ENCODE data around the gene TALDO1. TPM values are rescaled to one million over a fixed set of nuclear protein-coding genes. Genes with fewer than 3 reads are reported as not detected.

TALDO1 gene
- total and polyA plus RNA-seq, 2 donors (not counting 3 experiments of a cell fraction or from before 2014, with no cell fraction given): 211 to 294 TPM

- H2AFZ ChIP-seq (ENCODE audit: low read depth, low read length): no peak overlapping the region
- no peak overlapping the region for H3K4me2 ChIP-seq (ENCODE audit: insufficient read depth, low read length)
- H3K27ac ChIP-seq (ENCODE audit: insufficient read depth, low read depth, low read length): no peak overlapping the region
- no peaks in the 10 kb centered on the region for H4K20me1 ChIP-seq (replicated peaks; ENCODE audit: control insufficient read depth, extremely low read depth, insufficient read depth, low read length)
- TF ChIP-seq MYC (IDR thresholded peaks at IDR 0.05; ENCODE audit: low read depth, low read length) (no peak), CTCF (IDR thresholded peaks at IDR 0.05; ENCODE audit: extremely low read depth in 1 of 2, insufficient read depth in 1 of 2, low read depth in 1 of 2, low read length in 2 of 2) (no peak), POLR2AphosphoS5 (IDR thresholded peaks at IDR 0.05; ENCODE audit: insufficient read depth, low read depth, low read length) (no peak), FOS (IDR thresholded peaks at IDR 0.05; ENCODE audit: borderline replicate concordance, insufficient read depth, low read length) (no peak), JUN (IDR thresholded peaks at IDR 0.05; ENCODE audit: borderline replicate concordance, insufficient read depth, insufficient read length, low read depth) (no peak), GATA2 (IDR thresholded peaks at IDR 0.05; ENCODE audit: insufficient read depth, insufficient read length, low read depth, low read length) (no peak), EZH2 (IDR thresholded peaks at IDR 0.05; ENCODE audit: borderline replicate concordance, low read depth, low read length, severe bottlenecking) (no peak), MAX (IDR thresholded peaks at IDR 0.05; ENCODE audit: insufficient read depth, insufficient read length) (no peak), POLR2A (IDR thresholded peaks at IDR 0.05; ENCODE audit: low read depth, low read length) (no peak)
- H3K36me3 ChIP-seq (ENCODE audit: control insufficient read depth in 2 of 2, extremely low read depth in 1 of 2, insufficient read depth in 2 of 2, low read length in 2 of 2): peaks cover 0 to 20% of the 10 kb centered on the region in 2 experiments
- H3K4me3 ChIP-seq (replicated peaks in 1 of 3; ENCODE audit: insufficient read depth in 1 of 3, low read depth in 1 of 3, low read length in 3 of 3): no peak overlapping the region
- no peaks in the 10 kb centered on the region for H3K9me3 ChIP-seq (replicated peaks; ENCODE audit: control insufficient read depth, insufficient read depth, low read length)
- peaks cover 26% of the 10 kb centered on the region for H3K4me1 ChIP-seq (ENCODE audit: control insufficient read depth, extremely low read depth, insufficient read depth, low read length)
- no TSS peak for BruUV-seq (replicated peaks)
- CTCF ChIA-PET: no interaction called here
- FAIRE-seq (no peak), DNase-seq (ENCODE audit: low read depth, low spot score) (no peak)
- no peak overlapping the region for H3K9ac ChIP-seq (replicated peaks; ENCODE audit: extremely low read depth, insufficient read depth, low read length)
- dilution Hi-C loops (cut with MboI; ENCODE audit: extremely low pct_ligation_motif_present, low sequenced_read_pairs): no loop called here
- intact Hi-C loops (cut with micrococcal nuclease): no loop called here
- H3K27me3 ChIP-seq (ENCODE audit: control insufficient read depth in 2 of 2, insufficient read depth in 2 of 2, low read length in 2 of 2): no peaks in the 10 kb centered on the region
- H3K9me1 ChIP-seq (replicated peaks; ENCODE audit: control insufficient read depth, extremely low read depth, insufficient read depth, low read length): no peaks in the 10 kb centered on the region
- POLR2A ChIA-PET: no interaction called here
- H3K79me2 ChIP-seq (ENCODE audit: control insufficient read depth, insufficient read depth, low read length): peaks cover 11% of the 10 kb centered on the region
Measured at GRCh38 chr11:799641-800316, 52.5 kb downstream of the TALDO1 start.

All from endothelial cell of umbilical vein (primary cell).